ENCODE data around the gene RAB40C.

The RAB40C gene

GRCh38 chr16:671353-672131 lies 81.7 kb downstream of the RAB40C start:
- no peak for DNase-seq

- no peak for DNase-seq
These were observed 82.5 kb downstream of the RAB40C start for GRCh38 chr16:672371-672770.

GRCh38 chr16:672851-673250 lies 83.0 kb downstream of the RAB40C start:
- no peak for DNase-seq

GRCh38 chr16:673399-673991 lies 83.6 kb downstream of the RAB40C start:
- DNase-seq, result no peak

- no peak for DNase-seq
These were observed 84.5 kb downstream of the RAB40C start for GRCh38 chr16:674214-674881.

- DNase-seq, result no peak
These were observed 85.4 kb downstream of the RAB40C start, which contains the start of gene RHBDL1 for GRCh38 chr16:674968-675883. RHBDL1 (plus strand) TSS chr16:675671; CDS start chr16:675791, 120 bp downstream.

GRCh38 chr16:675884-676564 lies 86.2 kb downstream of the RAB40C start:
- no peak for DNase-seq

- DNase-seq, result no peak
These were observed 86.7 kb downstream of the RAB40C start for GRCh38 chr16:676565-676902.

- peak; percentile 43 for DNase-seq
These were observed 87.0 kb downstream of the RAB40C start for GRCh38 chr16:676913-677312.

- no peak for DNase-seq
These were observed 87.7 kb downstream of the RAB40C start for GRCh38 chr16:677316-678190.

GRCh38 chr16:678209-678857 lies 88.5 kb downstream of the RAB40C start:
- no peak for DNase-seq

All from CD4-positive, alpha-beta T cell treated with Interleukin-6 for 4 hours (primary cell).